RWPE1 (cell line): ENCODE data around the gene KCNJ6.

Source experiments
- CTCF ChIA-PET: fragments of 350-600 bp; sonication (Branson Sonifier 250); formaldehyde crosslinking; extraction: SDS; loops from one replicate; lab custom pipeline; 2021; lab: Yijun Ruan, JAX
- POLR2A ChIA-PET: fragments of 400-600 bp; formaldehyde crosslinking; extraction: SDS; loops from one replicate; lab custom pipeline; 2020; ENCODE audit warnings: antibody characterized with exemption; ENCODE audit not compliant: low non-redundant PET; lab: Yijun Ruan, JAX
- DNase-seq: peaks from one replicate; pipeline ENCODE4 v3.0.0; 2012; ENCODE audit warnings: low spot score
- H3K27ac ChIP-seq: fragments of 450-650 bp; 2 replicates; pipeline ENCODE4 v1.5.1; 2017
- TF ChIP-seq, protein P1 (sequence below): fragments of 450-650 bp; conservative IDR thresholded peaks from 2 replicates; pipeline ENCODE4 v1.5.1; 2017; ENCODE audit warnings: low read depth, mild to moderate bottlenecking

The KCNJ6 gene

DNA sequence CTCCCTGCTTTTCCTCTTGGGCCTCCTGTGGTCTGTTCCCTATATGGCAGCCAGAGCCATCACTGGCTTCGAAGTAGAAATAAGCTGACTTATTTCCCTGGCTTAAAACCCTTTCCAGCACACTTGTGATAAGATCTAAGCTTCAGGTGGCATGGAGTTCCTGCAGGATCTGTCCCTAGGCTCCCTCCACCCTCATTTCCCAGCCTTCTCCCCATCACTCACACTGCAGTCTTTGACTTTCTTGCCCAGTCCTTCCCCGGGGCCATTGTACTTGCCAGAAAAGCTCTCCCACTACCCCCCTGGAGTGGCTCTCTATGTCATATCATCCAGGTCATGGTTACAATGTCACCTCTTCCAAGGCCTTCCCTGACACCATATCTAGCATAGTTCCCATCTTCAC is 55.8 kb downstream of the KCNJ6 start:
- TF ChIP-seq, protein P1, sequence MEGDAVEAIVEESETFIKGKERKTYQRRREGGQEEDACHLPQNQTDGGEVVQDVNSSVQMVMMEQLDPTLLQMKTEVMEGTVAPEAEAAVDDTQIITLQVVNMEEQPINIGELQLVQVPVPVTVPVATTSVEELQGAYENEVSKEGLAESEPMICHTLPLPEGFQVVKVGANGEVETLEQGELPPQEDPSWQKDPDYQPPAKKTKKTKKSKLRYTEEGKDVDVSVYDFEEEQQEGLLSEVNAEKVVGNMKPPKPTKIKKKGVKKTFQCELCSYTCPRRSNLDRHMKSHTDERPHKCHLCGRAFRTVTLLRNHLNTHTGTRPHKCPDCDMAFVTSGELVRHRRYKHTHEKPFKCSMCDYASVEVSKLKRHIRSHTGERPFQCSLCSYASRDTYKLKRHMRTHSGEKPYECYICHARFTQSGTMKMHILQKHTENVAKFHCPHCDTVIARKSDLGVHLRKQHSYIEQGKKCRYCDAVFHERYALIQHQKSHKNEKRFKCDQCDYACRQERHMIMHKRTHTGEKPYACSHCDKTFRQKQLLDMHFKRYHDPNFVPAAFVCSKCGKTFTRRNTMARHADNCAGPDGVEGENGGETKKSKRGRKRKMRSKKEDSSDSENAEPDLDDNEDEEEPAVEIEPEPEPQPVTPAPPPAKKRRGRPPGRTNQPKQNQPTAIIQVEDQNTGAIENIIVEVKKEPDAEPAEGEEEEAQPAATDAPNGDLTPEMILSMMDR = no peak
- DNase-seq = no peak
- CTCF ChIA-PET = no interaction called here
- POLR2A ChIA-PET = no interaction called here
- no peak overlapping the region for H3K27ac ChIP-seq

DNA sequence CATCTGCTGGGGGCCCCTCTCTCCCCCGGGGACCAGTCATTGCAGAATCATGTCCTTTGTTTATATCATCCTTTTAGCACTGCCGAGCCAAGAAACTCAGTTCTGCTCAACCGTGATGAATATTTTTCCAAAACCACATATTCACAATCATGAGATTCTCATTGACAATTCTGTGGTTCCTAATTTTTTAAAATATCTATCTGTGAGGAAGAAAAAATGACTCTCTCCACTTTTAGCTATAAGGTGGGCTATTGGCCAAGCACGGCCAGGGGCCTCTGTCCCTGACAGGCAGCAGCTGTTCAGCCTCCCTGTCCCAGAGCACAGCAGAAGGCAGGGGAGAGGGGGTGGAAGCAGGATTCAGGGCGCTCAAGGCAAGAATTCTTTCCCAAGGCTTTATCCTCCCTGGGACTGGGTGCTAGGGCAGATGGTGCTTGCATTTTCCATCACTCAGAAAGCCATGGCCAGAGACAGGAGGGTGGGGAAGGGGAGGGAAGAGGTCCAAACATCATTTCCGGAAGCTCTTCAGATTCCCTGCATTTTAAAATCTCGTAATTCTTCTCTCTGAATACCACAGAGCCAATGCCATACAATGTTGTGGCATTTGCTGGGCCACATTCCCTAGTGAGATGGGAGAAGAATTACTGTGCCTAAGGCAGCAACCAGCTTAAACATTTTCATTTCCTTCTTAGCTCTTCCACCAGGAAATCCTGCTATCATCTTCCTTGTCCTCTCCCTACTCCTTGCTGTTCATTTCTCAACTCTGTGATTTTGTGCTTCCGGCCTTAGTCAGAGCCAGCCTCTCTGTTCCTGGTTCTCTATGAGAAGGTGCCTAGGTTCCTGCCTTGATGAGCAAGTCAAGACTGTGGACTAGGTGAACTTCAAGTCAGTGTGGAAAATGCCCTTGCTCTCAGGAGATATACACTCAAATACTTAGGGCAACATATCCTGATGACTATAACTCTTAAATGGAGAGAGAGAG is 60.3 kb downstream of the KCNJ6 start:
- CTCF ChIA-PET = no interaction called here
- H3K27ac ChIP-seq = no peak overlapping the region
- DNase-seq = no peak
- POLR2A ChIA-PET = no interaction called here
- TF ChIP-seq, protein P1 = no peak

DNA sequence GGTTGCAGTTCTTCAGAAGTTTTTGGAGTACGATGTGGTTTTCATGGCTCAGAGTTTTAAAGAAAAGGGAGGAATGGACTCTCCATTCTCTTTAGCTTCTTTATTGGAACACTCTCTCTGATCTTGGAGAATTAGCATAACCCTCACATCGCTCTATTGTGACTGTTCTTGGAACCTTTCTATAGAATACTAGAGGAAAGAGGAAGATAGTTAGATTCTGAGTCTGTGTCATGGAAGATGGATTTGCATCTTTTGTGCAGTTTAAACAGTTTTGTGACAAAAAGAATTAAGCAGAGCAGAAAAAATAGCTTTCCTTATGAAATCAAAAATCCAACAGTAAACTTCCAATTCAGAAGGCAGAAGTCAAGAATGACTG is 61.0 kb downstream of the KCNJ6 start:
- ChIA-PET CTCF (no interaction called here), POLR2A (no interaction called here)
- TF ChIP-seq, protein P1 = no peak

DNA sequence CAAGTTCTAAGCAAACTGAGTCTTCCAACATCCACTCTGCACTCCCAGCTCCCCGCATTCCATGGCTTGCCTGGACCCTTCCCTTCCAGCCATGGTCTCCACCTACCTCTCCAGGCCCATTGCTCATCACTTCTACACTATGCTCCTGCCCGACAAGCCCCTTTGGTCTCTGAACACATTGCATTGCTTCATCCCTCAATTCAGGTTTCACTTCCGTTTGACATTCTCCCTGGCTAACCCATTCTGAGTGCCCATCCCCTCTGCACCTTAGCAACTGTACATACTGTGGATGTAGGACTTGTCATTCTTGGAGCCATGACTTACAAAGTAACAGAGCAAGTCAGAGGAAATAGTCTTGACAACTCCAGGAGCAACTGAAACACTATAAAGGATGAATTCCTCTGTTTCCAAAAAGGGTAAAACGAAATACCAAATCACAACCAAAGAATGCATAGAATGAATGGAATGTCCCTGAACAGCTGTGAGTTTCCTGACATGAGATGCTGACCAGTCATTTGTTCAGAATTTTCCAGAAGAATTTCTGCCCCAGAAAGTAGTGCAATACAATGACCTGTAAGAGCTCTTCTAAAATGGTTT is 66.7 kb downstream of the KCNJ6 start:
- TF ChIP-seq, protein P1 = no peak
- ChIA-PET CTCF (no interaction called here), POLR2A (no interaction called here)
- DNase-seq = peak; percentile 47
- peak overlapping the region; percentile 43; the same call in 1 of the 2 replicates for H3K27ac ChIP-seq

More for the DNA sequence above, 61.0 kb downstream of the KCNJ6 start:
- no peak for DNase-seq
- H3K27ac ChIP-seq = no peak overlapping the region

DNA sequence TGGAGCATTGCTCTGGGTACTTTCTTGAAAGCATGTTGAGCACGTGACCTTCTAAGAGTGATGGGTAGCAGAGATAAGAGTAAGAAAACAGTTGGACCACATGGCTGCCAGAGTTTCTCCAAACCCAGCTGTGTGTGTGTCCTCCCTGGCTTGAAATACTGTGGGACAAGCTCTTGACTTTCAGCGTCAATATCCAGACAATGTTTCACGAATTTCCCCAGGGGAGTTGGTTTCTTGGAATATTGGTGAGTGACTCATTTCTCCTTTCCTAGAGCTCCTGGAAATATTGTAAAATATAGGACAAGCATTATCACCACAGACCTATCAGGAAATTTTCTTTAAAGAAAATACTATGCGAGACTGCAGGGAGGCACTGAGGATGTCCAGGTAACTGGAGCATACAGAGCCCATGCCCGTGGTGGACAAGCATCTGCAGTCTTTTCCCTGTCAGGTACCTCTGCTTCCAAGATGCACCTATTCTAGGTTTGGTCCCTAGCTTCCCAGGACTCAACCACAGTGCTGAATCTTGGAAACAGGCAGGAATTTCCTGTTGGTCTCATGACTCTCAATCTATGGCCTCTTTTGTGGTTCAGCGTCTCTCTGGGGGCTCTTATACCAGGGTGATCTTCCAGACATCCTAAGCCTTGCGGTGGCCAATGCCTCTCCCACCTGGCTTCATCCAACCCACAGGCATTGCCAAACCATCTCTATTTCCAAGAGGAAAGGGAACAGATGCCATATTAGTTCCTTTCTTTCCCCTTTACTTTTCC is 67.4 kb downstream of the KCNJ6 start:
- TF ChIP-seq, protein P1 = no peak
- H3K27ac ChIP-seq = peak overlapping the region; percentile 43; the same call in 1 of the 2 replicates
- DNase-seq = no peak
- POLR2A ChIA-PET = no interaction called here
- CTCF ChIA-PET = no interaction called here

DNA sequence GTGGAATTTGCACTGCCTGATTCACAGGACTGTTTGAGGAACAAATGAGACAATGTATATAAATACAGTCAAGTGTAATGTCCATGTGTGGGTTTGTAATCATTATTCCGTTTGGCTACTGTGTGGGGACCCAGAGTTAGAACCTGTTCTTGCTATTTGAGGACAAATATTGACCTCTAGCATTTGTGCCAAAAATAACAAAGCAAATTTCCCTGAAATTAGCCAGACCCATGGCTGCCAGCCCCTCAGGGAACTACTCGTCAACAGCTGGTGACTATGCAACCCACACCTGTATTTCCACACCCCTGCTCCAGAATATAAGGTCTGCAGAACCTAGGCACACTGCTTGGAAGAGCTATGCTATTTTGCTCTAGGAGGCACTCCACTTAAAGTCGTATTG is 70.7 kb downstream of the KCNJ6 start:
- H3K27ac ChIP-seq = no peak overlapping the region
- ChIA-PET CTCF (interaction anchor here (0.6 kb wide), 1 partner anchor 12 kb away, joined by 3 read pairs; no protein-coding TSS in a partner anchor), POLR2A (no interaction called here)
- no peak for DNase-seq
- TF ChIP-seq, protein P1 = no peak
